HL-60/S4 treated with phorbol 12-myristate 13-acetate at 8.2 ng/mL for 4 days and 3 days (cell line): Measurements from ENCODE around the gene SLC4A1AP.

ENCODE experiments used
- in situ Hi-C: fragments of 300-500 bp; cut with MboI; formaldehyde crosslinking; loops from 2 replicates; pipeline ENCODE4 v1.15.0; 2022; ENCODE audit warnings: low sequenced_read_pairs

The SLC4A1AP gene

DNA sequence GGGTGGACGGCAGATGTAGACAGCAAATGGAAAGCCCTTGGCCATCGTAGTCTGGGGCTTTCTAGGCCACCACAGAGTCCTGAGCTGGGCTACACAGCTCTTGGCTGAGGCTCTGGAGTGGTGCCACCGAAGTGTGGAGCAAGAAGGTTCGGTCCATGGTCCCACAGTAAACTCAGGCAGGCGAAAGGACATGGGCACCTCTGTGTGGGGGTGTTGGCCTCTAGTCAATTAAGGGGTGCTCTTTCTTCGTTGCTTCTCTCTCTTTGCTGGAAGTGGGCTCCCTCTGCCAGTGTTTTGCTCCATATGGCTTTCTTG is 73.2 kb downstream of the SLC4A1AP start:
- in situ Hi-C loops, result no loop called here

DNA sequence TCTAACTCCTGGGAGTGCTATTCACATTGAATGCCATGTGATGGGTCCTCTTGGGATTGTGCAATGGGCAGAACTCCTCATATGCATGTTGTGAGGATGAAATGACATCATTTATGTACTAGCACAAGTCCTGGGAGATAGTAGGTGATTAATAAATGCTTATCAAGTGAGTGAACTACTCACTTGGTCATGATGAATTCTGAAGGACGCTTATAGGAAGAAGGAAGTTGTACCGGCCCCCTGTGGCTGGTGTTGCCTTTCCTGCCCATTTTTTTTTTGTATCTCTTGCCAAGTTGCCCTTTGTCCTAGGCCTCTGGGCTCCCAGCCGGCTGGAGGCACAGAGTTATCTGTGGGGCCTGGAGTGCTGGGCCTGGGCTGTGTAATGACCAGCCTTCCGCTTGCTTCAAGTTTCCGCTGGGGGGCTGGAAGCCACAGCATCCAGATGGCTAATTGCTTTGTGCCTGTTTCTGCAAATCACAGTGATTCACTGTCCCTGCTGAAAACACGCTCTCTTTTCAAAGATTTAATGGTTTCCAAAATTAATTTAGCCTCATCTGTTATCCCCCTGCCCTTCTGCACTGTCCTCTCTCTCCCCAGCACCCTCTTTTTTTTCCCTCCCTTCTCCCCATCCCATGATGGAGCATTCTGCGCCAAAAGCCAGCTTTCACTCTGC is 74.1 kb downstream of the SLC4A1AP start:
- in situ Hi-C loops, result no loop called here

DNA sequence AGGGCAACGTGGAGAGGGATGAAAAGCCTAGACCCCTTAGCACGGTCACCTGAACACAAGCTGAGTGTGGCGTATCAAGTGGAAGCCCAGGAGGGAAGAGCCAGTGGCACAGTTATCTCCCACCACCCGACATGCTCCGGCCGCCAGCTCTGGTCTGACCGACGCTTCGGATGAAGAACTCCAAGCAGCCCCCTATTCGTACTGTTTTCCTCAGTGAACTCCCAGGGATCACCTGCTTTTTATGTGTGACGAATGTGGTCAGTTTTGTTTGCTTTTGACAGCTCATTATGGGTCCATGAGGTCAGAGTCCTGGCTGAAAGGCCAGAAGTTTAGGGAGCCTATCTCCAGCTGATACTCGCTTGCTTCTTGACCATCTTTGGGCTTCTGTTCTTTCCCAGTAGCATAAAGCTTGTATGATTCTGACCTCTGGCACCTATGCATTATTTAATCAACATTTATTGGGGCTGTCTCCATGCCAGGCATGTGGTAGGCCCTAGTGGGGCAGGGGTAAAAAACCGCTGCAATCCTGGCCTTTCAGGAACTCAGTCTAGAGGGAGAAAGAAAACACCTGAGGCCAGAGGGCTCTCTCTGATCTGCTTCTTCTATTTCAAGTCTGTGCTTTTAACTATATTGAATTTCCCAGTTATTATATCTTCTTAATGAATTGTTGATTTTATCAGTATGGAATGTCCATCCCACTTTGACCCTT is 74.8 kb downstream of the SLC4A1AP start:
- in situ Hi-C loops, result no loop called here

DNA sequence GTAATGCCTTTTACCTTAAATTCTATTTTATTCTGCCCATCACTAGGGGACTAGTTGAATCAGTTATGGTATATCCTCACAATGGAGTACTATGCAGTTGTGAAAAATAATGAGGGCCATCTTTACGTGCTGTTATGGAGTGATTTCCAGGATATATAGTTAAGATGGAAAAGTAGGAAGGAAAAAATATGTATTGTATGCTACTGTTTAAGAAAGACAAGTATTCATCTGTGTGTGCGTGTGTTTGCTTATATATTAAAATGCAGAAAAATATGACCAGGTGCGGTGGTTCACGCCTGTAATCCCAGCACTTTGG is 75.3 kb downstream of the SLC4A1AP start:
- in situ Hi-C loops, result no loop called here

DNA sequence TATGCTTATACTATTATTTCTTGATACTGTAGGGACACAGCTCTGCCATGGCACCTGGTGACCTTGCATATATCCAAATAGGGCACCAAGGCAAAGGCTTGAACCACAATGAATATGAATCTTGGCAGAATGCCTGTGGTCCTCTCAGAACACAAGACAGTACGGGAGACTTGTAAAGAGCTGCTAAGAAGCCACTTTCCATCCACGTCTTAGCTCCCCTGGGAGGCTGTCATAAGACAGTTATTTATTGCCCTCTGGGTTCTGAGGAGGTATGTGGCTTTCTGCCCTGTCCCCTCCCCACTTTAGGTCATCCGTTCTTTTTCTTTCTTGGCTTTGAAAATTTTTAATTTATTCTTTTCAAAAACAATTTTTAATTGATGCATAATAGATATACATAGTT is 78.0 kb downstream of the SLC4A1AP start:
- in situ Hi-C loops, result no loop called here

DNA sequence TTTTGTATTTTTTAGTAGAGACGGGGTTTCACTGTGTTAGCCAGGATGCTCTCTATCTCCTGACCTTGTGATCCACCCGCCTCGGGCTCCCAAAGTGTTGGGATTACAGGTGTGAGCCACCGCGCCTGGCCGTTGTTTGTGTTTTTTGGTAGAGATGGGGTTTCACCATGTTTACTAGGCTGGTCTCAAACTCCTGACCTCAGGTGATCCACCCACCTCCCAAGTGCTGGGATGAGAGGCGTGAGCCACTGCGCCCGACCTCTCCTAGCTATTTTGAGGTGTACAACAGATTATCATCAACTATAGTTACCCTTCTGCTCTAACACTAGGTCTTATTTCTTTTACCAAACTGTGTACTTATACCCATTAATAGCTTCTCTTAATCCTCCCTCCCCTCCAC is 78.9 kb downstream of the SLC4A1AP start:
- in situ Hi-C loops, result no loop called here
